AML-193 (cell line): ENCODE data around the gene COX19.
A peak's percentile ranks its signal among the peaks of the same experiment; 100 is the strongest.

Experiments used
- DNase-seq, 2 experiments: peaks; one replicate each; lab custom pipeline; 2025; lab: John Stamatoyannopoulos, UW

Gene COX19

GRCh38 chr7:978049-978346, 2.6 kb upstream of the COX19 start:
- no peak for DNase-seq

GRCh38 chr7:977326-978048, 2.1 kb upstream of the COX19 start:
- DNase-seq = no peak

GRCh38 chr7:976901-977325, 1.6 kb upstream of the COX19 start:
- no peak for DNase-seq

DNA sequence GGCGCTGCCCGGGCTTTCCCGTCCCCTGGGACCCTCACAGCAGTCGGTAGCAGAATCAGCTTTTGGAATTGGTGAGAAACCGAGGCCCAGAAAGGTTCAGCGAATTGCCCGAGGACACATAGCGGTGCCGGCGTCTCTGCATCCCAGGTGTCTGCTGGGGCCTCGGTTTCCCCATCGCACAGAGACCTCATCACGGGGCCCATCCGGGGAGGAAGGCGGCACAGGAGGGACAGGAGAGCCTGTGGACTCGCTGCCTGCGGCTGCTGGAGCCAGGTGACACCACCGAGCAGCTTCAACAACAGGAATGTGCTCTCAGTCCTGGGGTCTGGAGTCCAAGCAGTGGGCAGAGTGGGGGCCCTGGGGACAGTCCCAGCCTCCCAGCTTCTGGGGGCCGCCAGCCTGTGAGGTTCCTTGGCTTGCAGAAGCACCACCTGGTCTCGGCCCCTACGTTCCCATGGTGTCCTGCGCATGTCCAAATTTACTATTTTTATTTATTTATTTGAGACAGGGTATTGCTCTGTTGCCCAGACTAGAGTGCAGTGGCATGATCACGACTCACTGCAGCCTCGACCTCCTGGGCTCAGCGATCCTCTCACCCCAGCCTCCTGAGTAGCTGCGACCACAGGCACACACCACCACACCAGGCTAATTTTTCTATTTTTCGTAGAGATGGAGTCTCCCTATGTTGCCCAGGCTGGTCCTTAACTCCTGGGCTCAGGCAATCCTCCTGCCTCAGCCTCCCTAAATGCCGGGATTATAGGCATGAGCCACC, 539 bp upstream of the COX19 start:
- no peak for DNase-seq

GRCh38 chr7:974172-974571, 1.2 kb downstream of the COX19 start:
- DNase-seq = peak; percentile 14 to 17

GRCh38 chr7:973312-973711, 2.0 kb downstream of the COX19 start:
- DNase-seq = no peak

DNA sequence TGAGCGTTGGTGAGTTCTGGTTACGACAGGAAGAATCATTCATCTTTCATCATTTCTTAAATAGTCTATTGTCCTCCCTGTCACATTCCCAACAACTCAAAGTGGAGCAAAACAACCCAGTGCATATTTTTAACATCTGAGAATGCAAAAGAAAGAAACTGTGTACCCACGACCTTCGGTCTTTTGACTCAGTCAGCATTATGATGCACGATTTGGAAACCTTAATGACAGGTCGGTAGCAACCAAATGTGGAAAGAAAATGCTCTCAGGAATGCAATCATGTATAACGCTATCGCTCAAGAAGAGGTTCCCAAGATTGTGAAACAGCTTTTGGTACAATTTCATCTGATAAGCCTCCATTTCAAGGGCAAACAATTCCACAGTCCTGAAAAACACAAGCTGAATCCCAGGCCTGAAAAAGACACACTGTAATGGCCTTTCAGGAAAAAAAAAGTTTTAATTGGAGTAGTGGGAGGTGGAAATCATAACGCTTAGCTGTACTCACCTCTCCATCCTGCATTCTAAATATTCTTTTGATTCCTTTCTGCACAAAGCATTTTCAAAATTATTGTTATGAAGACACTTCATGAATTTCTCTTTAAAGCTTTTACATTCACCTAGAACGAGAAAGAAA, 2.6 kb downstream of the COX19 start:
- no peak for DNase-seq

DNA sequence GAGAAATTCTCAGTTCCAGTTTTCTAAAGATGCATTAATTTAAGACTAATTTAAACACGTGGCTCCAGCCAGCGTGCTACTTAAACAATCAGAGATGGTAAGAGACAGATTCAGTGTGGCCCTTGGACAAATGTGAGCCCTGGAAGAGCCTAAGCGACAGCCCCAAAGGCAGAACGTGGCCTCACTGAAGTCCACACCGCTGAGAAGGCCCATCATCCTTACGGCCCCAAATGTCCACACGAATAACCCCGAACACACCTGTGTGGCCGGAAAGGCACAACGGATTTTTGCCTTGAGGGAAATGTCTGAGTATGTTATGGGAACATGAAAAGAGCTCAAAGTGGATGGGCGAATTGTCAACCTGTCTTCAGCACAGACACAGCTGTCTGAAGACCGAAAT, 3.2 kb downstream of the COX19 start:
- DNase-seq = no peak

DNA sequence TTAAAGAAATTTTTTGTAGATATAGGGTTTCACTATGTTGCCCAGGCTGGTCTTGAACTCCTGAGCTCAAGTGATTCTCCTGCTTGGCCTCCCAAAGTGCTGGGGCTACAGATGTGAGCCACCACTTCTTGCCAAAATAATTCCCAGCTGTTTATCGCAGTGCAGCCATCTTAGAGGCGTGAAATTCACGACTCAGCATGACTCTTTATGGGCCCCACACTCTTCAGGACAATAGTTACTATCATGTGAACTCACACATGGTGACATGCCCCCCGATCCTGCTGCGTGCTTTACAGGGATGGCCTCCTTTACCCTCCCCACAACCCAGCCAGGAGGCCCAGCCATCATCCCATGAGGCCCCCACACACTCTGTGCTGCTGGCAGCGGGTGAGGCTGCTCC, 4.6 kb downstream of the COX19 start:
- no peak for DNase-seq

DNA sequence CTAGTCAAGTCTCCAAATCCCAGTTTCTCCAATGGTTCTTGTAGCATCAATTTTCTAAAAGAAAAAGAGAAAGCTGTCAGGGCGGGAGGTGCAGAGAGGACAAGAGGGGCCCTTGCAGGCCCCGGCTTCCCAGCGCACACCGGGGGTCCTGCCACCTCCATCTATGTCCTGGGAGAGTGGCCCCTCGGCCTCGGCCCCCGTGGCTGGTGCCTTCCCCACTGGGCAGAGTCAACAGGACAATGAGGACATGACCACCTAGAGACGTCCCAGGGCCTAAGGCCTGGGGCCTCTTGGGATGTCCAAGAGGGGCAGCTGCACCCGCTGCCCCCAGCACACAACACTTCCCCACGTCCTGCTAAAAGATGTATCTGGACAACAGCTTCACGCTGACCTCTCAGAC, 5.9 kb downstream of the COX19 start:
- DNase-seq = no peak

DNA sequence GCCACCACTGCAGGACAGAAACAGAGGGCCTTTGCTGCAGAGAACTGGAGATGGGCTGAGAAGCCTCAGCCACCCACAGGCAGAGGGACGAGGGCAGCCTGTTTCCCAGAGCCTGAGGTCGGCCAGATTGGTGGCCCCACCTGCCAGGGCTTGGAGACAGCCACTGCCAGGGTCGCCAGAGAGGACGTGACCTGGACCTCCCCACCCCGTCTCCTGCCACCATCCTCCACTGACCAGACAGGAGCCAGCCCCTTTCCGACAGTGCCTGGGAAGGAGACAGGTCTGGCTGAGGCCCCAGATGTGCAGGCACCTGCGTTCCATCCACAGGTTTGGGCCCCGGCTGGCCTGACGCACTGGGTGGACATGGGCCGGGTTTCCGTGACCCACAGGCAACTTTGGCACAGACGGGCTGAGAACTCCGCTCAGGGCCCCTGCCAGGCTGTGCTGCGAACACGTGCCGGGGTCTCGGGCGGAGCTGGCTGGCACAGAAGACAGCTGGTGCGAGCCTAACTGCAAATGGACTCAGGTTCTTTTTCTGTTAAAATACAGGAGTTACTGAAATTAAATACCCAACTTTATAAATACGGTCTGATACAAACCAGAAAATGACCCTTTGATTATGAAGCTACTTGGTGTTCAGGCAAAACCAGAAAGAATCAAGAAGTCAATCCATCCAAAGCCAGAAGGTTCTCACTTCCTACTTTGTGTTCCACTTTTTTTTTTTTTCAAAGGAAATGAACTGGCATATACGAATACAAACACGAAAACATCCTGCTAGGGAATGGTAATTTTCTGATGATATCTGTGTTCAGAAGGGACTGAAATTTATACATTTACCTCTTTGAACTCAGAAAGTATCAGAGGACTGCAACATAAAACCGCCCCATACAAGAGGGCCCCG, 6.9 kb downstream of the COX19 start:
- no peak for DNase-seq

GRCh38 chr7:967361-968082, 7.8 kb downstream of the COX19 start:
- DNase-seq = no peak

GRCh38 chr7:966291-967069, 8.9 kb downstream of the COX19 start:
- no peak for DNase-seq

GRCh38 chr7:964401-965231, 10.7 kb downstream of the COX19 start:
- DNase-seq = no peak

- DNase-seq = no peak
Measured at GRCh38 chr7:963236-964078, 11.9 kb downstream of the COX19 start.

DNA sequence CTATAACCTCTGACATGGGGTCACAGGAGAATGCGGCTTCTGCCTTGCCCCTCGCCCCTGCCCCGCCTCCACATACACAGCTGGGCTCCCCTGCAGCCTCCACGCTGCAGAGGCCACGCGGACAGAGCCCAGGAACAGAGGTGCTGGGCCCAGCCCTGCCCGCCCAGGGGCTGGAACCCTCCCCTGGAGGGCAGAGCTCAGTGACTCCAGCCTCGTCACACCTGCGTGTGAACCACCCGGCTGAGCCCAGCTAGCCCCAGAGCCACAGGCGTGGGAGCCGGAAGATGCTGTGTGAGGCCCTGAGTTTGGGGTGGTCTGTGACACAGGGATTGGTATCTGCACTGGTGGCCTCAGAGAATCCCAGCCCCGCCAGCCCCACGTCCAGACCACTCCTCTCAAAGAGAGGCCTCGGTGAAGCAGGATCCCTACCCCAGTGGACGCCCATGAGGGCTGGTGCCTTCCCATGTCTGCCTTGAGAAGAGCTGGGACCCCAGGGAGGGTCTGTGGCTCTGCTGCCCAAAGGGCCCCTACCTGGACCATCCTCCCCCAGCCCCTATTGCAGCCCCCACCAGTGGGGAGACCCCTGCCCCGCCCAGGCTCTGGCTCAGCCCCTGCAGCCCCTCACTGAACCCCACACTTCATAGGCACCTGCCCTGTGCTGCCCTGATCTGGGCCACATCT, 12.8 kb downstream of the COX19 start:
- no peak for DNase-seq

DNA sequence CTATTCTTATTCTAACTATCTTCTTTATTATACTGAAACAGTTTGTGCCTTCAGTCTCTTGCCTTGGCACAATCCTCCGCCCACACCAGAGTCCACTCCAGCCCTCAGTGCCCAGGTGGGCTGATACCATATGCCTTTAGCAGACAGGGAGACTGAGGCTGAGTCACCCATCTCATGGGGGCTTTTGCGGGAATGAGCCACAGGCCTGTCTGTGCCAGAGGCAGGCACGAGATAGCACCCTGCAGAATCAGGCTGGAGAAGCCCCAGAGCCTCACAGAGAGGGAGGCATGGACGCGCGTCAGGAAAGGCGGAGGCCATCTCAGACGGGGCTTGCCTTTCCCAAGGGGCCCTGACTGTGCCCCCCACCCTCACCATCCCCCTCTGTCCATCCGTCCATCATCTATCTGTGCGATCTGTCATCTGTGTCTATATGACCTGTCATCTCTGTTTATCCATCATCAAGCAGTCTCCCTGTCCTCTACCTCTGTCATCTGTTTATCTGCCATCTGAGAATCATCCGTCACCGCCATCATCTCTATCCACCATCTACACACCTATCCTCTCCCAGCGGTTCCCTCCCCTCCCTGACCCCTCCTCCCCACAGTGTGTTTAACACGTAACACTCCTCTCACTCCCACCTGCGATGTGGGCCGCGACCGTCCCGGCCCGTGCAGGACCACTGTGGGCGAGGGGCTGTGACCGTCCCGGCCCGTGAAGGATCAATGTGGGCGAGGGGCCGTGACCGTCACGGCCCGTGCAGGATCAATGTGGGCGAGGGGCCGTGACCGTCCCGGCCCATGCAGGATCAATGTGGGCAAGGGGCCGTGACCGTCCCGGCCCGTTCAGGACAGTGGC, 13.6 kb downstream of the COX19 start:
- no peak for DNase-seq
